Activated T-helper 1 cell treated with anti-CD3 and anti-CD28 coated beads, Interleukin-2, amount 50 U/mL, for 16 hours (primary cell): Measurements from ENCODE around the gene NDUFS8.

ENCODE experiments used
- DNase-seq, 2 donors: peaks; one replicate each; pipeline ENCODE4 v3.0.0-alpha.2; 2020; ENCODE audit warnings: low read depth in 1 of 2, low spot score in 1 of 2

Gene NDUFS8

DNA sequence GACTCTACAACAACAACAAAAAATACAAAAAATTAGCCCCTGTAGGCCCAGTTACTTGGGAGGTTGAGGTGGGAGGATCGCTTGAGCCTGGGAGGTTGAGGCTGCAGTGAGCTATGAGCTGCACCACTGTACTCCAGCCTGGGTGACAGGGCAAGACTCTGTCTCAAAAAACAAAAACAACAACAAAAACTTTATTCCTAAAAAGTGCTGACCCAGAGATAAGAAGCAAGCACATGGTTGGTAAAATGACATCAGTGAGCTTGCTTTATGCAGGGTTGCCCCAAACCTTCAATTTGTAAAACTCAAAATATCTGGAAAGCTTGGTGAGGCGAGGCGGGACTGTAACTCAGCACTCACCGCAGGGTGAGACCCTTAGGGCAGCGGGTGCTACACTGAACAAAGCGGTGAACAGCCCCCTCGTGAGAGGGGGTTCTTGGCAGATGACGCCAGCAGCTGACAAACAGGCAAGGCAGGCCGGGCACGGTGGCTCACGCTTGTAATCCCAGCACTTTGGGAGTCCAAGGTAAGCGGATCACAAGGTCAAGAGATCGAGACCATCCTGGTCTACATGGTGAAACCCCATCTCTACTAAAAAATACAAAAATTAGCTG, 4.9 kb downstream of the NDUFS8 start:
- DNase-seq: no peak

DNA sequence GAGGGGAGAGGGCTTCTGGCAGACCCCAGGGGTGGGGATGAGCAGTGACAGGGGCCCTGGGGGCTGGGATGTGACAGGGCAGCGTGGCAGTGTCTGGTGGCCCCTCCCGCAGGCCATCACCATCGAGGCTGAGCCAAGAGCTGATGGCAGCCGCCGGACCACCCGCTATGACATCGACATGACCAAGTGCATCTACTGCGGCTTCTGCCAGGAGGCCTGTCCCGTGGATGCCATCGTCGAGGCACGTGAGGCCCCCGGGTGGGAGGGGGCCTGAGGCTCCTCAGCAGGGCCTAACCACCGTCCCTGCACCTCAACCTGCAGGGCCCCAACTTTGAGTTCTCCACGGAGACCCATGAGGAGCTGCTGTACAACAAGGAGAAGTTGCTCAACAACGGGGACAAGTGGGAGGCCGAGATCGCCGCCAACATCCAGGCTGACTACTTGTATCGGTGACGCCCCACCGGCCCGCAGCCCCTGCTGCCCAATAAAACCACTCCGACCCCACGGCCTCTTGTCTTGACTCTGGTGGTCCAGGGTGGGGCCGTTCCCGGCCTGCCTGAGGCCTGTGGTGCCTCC, 5.7 kb downstream of the NDUFS8 start:
- no peak for DNase-seq

DNA sequence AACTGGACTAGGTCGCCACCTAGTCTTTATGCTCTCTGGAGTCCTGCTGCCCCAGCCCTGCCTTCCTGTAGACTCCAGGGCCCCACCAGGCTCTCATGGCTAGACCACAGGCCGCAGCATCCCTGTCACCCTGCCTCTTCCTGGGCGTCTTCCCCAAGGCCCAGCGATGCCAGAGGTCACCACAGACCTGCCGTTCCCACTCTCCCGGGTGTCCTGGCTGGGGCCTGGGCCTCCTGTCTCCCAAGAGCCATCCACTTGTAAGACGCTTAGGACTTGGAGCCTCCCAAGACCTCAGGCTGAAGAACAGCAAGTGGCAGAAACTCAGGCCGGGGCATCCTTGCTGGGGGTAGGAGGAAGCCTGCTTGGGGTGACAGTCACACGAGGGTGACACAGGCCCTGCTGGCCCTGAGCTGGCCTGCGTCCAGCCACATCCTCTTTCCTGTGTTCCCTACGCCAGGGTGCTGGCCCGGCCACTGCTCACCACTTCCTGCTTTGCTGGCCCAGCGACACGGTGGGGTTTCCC, 6.3 kb downstream of the NDUFS8 start:
- DNase-seq: no peak

DNA sequence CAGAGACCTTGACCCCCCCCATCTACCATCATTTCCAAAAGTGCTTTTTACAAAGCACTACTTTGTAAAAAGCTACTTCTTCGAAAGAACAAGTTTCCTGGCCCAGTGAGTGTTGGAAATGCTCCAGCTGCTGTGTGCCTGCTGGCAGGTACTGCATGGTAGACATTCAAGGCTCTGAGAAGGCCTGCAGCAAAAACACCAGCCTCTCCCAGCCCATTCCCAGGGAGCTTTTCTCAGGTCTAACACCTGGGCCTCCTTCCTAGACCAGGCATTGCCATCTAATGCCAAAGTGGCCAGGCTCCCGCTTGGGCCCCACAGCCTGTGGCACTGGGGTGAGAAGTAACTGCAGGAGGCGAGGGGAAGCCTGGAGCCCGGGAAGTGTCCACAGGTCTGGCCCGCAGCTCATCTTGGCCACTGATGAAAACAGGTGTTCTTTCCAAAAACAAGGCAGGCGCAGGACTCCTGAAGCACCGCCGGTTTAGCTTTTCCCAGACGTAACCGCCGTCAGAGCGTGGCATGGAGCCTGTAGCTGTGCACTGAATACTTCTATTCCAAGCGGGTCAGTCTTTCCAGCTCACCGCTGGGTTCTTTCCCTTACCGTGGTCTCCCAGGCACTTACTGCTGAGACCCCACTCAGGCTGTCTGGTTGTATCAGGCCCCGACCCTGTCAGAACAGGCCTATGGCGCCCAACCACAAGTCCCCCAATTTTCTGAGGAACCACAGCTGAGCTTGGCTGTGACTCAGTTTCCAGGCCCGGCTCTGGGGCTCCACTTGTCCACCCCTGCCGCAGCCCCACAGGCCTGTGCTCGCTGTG, 7.1 kb downstream of the NDUFS8 start:
- DNase-seq: no peak

DNA sequence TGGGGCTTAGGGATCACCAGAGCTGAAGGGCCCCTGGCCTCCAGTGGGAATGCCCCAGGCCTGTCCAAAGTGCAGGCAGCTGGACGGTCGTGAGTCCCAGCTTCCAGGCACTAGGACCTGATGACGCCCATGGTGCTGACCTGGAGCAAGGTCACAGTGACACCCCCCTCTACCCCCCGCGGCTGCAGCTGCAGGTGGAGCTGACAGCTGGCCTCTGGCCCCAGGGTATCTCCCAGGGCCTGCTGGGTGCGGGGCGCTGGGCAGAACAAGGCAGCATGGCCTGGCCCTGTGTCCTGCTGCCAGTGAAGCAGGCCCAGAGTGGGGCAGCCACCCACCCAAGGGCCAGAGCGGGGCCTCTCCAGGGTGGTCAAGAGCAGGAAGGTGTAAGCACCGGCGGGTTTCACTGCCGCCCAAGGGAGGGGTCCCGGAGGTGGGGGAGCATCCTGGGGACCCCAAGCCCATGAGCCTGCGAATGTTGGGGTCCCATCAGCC, 7.8 kb downstream of the NDUFS8 start:
- DNase-seq: no peak

DNA sequence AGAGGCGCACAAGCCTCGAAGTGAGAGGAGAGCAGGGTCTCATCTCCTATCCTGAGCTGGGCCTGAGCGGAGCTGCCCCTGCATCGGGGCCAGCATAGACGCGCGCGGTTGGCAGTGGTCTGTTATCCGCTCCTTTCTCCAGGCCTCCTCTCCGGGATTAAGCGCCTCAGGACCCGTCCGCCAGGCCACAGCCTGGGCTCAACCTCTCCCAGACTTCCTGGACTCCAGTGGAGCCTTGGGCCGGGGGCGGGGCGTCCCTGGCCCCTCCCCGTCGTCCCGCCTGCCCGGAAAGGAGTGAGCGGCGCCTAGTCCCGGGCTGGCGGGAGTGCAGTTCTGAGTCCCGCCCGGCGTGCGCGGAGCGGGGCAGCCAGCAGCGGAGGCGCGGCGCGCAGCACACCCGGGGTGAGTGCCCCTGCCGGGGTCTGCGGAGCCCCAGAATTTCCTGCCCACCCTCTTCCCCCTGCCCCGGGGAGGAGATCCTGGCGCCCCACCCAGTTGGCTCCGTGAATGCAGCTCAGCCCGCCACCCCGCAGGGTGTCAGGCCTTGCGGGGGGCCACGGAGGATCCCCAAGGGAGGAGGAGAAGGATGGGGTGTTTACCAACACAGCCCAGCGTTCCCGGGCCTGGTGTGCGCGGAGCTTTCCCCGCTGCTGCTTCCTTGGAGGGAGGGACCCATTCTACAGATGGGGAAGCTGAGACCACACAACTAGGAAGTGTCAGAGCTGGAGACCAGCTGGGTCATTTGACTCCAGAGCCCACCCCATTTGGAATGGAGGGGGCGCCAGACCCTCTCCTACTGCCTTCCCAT, 8.4 kb downstream of the NDUFS8 start, which contains the start of gene TCIRG1:
Gene TCIRG1, plus strand, starts transcription at position 308 of the 808 bp plus-strand sequence. CDS start 2,247 bp downstream, outside the sequence.
- peak; percentile 26 to 39 for DNase-seq

DNA sequence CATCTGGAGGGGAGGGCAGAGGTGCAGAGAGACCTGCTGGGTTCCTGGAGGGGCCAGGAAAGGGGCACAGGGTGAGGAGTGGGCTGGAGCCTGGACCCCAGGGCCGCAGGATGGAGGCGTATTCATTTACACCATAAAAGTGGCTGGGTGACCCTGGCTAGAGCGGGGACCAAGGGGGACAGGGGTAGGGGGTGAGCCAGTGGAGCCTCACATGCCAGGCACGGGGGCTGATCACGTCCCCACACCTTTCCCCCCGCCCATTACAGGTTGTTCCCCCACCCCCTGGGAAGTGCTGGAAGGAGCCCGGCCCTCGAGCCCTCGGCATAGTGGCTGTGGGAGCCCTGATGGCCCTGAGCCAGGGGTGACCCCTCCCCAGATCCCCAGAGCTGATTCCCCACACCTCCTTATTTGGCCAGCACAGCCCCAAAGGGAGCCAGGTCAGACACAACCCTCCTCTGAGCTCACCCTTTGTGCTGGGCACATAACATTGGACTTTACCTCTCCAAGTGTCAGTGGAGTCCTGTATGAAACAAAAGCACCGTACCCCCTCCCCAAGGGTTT, 9.1 kb downstream of the NDUFS8 start:
- DNase-seq: no peak

DNA sequence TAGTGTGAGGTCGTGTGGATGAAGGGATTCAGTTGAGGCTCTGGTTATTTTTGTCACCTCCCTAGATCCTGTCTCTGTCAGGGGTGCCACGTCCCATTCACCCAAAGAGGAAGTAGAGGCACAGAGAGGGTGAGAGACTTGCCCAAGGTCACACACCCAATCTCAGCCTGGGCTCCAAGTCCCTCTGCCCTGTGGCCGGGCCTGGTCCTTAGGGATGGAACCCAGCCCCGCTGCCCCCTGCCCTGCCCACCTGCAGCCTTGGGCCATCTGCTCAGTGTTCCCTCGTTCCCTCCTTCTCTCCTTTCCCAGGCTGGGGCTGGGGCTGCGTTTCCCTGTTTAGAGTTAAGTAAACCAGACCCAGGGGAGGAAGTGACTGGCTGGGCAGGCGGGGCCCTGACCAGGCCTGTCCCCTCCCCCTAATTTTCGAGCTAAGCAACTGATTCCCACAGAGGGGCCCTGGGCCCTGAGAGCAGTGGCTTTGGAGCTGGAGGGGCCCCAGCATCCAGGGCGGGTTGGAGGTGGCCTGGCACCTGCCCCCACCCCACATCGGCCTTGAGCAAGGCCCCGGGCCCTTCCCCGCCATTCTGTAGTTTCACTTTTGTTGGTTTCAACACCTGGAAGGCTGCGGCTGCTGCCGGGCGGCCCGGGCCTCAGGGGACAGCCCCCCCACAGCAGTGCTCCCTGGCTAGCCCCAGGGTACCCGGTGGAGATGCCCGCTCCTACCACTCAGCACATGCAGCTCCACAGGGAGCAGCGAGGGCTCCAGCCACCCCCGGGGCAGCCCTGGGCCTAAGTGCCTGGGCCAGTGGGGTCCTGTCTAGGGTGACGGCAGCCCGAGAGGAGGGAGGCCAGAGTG, 9.8 kb downstream of the NDUFS8 start:
- DNase-seq: no peak

DNA sequence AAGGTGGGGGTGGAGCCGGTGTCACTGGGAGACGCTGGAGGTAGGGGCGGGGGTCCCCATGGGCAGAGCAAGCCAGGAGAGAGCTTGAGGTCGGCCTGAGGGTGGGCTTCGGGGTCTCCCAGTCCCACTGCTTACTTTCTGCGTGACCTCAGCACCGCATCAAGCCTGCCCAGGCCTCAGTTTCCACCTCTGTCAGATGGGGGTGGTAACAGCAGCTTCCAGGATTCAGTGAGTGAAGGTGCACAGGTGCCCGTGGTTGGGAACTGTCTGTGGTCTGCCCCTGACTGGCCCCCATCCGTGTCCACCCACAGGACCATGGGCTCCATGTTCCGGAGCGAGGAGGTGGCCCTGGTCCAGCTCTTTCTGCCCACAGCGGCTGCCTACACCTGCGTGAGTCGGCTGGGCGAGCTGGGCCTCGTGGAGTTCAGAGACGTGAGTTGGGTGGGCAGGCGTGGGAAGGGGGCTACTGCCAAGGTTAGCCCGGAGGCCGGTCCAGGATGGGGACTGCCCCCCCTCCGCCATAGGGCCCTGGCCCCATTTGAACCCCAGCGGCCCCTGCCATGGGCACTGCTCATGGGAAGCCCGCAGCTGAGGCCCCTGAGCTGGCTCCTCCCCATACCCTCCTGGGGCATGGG, 10.6 kb downstream of the NDUFS8 start:
- DNase-seq: no peak

DNA sequence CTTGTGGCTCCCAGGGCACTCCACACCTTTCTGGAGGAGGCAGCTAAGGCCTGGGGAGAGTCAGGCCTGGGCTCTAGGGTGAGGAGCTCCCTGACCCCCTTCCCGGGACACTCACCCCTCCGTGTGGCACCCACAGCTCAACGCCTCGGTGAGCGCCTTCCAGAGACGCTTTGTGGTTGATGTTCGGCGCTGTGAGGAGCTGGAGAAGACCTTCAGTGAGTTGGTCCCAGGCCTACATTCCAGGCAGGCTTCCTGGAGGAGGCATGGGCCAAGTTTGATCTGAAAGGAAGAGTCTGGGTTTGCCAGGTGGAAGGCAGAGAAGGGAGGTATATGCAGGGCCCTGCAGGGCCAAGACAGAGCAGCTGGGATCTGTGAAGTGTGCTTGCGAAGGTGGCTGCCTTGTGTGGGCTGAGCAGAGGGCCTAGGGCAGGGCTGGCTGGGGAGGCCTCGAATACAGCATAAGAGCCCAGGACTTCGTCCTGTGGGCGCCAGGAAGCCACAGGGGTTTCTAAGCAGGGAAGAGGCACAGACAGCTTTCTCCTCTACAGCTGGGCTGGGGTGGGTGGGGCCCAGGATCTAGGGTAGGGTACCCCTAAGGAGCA, 11.2 kb downstream of the NDUFS8 start:
- no peak for DNase-seq

DNA sequence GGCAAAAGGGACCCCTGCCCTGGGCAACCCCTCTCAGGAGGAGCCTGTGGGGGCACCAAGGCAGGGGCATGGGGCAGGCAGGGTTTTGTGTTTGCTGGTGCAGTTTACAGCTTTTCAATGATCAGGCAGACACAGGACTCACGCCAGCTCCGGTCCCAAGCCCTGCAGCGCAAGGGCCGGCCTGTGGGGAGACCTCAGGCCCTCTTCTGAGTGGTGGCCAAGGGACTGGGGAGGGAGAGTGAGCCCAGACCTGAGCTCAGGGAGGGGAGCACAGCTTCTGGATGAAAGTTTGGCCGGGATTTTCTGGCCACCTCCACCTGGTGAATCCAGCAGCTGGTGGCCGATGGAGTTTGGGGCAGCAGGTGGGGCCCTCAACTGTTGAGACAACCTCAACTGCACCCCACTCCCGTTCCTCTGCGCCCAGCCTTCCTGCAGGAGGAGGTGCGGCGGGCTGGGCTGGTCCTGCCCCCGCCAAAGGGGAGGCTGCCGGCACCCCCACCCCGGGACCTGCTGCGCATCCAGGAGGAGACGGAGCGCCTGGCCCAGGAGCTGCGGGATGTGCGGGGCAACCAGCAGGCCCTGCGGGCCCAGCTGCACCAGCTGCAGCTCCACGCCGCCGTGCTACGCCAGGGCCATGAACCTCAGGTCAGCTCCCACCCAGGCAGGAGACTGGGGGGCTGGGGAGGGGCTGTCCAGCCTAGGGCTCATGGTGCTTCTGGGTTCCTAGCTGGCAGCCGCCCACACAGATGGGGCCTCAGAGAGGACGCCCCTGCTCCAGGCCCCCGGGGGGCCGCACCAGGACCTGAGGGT, 11.9 kb downstream of the NDUFS8 start:
- no peak for DNase-seq

DNA sequence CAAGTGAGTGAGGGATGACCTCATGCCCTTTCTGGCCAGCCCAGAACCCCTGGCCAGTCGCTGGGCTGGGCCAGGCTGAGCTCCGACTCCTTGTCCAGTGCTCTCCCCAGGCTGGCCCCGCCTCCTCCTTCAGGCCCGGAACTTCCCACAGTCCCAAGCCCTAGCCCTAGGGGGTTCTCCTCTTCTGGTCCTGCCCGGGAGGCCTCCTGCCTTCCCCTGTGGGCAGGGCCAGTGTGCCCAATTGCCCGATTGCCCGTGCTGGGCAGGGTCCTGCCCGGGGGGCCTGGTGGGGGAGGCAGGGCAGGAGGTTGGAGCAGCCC, 12.5 kb downstream of the NDUFS8 start:
- no peak for DNase-seq

DNA sequence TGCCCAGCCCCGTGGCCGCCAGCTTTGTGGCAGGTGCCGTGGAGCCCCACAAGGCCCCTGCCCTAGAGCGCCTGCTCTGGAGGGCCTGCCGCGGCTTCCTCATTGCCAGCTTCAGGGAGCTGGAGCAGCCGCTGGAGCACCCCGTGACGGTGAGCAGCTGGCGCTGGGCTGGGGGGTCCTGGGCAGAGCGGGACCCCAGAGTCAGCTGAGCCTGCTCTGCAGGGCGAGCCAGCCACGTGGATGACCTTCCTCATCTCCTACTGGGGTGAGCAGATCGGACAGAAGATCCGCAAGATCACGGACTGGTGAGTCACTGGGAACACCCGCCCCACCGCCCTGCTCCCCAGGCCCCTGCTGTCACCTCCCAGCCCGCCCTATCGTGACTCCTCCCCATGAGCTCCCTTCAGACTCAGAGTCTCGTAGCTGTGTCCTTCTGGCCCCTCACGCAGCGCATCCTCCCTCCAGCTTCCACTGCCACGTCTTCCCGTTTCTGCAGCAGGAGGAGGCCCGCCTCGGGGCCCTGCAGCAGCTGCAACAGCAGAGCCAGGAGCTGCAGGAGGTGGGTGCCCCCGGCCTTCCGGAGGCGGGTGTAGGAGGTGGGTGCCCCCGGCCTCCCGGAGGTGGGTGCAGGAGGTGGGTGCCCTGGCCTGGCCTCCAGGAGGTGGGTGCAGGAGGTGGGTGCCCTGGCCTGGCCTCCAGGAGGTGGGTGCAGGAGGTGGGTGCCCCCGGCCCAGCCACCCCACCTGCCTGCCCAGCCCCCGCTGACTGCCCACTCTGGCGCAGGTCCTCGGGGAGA, 13.1 kb downstream of the NDUFS8 start:
- DNase-seq: no peak

DNA sequence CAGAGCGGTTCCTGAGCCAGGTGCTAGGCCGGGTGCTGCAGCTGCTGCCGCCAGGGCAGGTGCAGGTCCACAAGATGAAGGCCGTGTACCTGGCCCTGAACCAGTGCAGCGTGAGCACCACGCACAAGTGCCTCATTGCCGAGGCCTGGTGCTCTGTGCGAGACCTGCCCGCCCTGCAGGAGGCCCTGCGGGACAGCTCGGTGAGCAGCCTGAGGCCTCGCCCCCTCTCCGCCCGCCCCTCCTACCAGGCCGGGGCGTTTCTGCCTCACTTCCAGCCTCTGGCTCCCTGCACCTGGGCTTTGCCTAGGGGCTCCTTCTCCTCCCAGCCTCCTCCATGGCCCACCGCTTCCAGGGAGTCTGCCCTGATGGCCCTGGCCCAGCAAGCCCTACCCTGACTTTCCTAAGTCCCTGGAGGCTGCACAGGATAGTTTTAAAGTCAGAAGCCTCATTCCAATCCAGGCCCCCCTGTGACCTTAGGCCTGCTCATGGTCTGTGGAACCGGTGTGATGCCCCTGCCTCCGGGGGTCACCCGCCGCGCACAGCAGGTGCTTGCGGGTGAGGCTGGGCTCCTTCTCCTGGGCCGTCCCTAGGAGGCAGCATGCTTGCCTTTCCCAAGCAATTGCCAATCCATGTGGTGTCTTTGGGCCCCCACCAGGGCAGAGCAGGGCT, 13.8 kb downstream of the NDUFS8 start:
- no peak for DNase-seq

DNA sequence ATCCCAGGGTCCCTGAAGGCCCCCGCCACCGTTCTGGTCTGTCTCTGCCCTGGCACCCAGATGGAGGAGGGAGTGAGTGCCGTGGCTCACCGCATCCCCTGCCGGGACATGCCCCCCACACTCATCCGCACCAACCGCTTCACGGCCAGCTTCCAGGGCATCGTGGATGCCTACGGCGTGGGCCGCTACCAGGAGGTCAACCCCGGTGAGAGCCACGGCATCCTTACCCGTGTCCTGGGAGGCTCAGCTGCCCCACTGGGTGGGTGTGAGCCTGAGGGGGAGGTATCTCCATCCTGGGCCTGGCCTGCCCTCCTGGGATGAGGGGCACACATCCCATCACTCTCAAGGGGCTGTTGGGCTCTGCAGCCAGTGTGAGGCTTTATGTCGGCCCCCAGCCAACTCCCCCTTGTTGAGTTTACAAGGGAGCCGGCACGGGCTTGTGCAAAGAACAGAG, 14.4 kb downstream of the NDUFS8 start:
- DNase-seq: no peak

DNA sequence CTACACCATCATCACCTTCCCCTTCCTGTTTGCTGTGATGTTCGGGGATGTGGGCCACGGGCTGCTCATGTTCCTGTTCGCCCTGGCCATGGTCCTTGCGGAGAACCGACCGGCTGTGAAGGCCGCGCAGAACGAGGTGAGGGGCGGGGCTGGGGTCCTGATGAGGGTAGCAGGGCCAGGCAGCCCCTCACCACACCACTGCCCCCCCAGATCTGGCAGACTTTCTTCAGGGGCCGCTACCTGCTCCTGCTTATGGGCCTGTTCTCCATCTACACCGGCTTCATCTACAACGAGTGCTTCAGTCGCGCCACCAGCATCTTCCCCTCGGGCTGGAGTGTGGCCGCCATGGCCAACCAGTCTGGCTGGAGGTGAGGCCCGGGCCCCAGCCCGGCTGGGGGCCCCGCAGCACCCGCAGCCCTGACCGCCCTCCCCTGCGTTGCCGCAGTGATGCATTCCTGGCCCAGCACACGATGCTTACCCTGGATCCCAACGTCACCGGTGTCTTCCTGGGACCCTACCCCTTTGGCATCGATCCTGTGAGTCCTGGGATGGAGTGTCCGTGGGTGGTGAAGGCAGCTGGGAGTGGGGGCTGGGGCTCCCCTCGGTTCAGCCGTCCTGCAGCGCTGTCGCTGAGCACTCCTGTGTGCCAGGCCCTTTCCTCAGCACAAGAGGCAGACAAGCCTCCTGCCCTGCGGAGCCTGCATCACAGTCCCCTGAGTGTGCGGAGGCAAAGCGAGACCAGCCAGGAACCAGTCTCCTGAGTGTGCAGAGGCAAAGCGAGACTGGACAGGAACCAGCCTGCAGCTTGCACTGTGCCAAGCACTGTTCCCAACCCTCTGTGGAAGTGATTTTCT, 17.2 kb downstream of the NDUFS8 start:
- DNase-seq: no peak
